Measurements from ENCODE around the gene ATRIP.

The ATRIP gene

DNA sequence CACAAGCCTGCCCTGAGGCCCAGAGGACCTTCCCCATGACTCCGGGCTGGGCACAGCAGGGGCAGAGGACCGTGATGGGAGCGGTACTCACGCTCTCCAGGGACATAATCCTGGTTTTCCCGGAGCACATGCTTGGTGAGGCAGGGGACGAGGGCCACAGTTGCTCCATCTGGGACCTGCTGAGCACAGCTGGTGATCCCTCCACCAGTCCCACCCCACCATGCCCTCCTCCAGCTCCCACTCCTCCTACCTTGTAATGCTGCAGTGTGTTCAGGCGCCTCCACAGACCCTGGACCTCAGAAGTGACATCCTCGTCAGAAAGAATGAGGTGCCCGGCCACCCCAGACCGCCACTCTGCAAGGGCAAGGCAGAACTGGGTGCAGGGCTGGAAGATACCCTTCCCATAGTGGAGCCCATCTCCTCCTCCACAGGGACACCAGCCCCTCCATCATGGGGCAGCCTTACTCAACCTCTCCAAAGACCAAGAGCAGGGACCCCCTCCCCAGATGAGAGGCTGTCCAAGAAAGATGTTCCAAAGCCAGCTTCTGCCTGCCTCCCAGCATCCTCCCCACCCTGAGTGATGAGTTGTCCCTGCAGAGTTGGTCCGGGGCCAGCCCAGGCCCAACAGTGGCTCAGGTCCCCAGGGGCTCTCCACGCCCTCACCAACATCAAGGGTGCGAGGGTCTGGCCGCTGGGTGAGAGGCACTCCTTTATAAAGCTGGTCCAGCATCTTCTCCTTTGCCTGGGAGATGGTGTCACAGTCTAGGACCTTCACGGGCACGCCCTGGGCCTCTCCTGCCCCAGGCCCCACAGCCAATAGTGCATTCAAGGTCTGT lies 36.1 kb upstream of the ATRIP start:
- no peak for DNase-seq

DNA sequence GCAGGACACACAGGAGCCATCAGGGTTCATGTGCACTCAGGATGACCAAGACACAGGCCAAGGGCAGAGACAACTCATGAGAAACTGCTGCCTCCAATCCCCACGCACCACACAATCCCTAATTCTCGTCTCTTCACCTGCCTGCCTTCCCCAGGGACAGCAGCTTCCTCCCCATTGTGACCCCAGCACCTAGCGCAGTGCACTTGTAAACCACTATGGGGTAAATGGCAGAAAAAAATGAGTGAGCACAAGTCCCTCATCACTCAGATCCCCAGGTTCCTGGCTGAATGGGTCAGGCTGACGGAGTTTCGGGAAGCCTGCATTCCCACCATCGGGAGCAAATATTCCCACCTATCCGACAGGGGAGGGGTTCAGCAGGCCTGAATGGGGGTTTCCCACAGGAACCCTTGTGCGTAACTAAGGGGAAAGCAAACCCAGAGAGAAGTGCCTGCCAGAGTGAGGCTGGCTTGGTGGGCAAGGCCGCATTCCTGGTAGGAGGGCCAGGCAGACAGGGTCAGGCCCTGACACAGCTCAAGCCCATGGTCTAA lies 35.4 kb upstream of the ATRIP start:
- DNase-seq = no peak

- DNase-seq = no peak
Observed at GRCh38 chr3:48411606-48412374, 34.7 kb upstream of the ATRIP start.

DNA sequence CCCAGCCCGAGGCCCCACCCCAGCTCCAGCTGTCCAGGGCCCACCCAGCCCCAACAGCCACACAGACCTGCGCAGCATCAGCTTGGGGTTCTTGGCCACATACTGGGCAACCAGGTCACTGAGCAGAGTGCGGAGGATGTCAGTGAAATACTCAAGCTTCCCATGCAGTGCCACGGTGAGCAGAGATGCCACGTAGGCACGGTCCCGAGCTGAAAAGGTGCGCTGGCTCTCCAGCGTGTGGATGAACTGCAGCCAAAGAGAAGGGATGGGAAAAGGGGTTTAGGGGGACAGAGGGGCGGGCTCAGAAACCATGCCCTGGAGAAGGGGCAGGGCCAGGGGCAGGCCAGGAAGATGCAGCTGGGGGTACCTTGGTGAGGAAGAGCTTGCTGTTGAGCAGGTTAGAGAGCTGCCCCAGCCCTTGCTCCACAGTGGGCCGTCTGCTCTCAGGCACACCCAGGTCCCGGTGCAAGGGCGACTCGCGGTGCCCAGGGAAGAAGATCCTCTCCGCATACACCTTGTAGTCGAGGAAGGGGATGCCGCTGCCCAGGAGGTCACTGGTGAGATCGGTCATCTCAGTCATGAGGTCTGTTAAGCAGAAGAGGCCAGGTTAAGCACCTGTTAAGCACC lies 34.0 kb upstream of the ATRIP start:
- no peak for DNase-seq

DNA sequence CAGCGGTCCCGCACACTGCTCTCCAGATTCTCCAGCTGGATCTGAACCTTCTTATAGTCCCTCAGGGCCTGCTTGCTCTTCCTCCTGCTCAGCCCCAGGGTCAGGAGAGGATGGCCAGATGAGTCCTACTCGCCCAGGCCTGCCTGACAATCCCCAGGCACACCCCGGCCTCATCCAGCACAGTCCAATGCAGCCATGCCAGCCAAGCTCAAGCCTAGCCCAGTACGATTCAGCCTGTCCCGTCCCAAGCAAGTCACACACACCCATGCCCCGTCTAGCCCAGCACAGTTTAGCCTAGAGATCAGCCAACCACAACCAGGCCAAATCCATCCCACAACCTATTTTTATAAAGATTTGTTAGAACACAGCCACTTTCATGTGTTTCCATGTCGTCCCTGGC lies 33.5 kb upstream of the ATRIP start:
- DNase-seq = no peak

DNA sequence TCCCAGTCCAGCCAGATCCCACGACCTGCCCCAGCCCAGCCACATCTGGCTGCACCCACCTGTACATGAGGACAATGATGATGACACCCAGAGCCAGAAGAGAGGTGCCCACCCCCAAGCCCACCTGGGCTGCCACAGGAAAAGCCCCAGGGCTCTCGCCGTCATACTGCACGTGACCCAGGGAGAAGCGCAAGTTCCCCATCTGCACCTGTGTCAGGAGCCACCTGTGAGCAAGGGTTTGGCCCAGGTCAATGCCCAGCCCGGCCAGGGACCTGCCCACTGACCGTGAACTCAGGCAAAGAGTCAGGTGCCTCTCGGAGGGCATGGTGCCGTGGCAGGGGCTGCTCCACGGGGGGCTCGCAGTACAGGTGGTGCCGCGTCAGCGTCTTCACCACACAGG lies 32.9 kb upstream of the ATRIP start:
- no peak for DNase-seq

GRCh38 chr3:48414376-48415250 lies 31.9 kb upstream of the ATRIP start:
- no peak for DNase-seq

DNA sequence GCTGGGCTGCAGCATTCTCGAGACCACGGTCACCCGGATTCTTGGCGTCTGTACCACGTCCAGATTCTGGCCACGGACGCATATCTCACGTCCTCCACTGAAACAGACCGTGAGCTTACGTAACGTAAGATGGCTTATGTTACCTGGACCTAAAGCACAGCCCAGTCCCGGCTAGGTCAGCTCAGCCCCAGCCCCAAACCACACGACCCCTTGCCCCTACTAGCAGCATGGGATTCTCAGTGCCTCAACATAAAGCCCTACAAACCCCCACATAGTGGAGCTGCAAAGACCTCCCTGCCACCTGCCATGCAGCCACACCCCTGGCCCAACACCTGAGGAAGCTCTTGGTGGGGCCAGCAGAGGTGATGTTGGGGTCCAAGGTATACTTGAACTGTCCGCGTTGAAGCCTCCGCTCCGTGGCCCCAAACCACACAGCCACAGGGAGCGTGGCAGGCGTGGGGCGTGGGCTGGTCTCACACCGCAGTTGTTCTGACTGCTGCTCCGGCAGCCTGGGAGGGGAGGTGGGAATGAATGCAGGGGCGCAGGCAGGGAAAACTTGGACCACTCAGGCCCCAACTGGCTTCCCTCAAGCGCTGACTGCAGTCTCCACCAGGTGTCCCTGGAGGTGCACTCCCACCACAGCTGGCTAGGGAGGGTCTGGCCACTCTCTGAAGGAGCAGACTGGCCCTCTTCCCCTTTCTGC lies 31.1 kb upstream of the ATRIP start:
- no peak for DNase-seq

- DNase-seq = no peak
Observed at GRCh38 chr3:48416091-48416505, 30.4 kb upstream of the ATRIP start.

GRCh38 chr3:48416546-48416945 lies 30.0 kb upstream of the ATRIP start:
- DNase-seq = no peak

- no peak for DNase-seq
Observed at GRCh38 chr3:48417529-48418108, 28.9 kb upstream of the ATRIP start.

DNA sequence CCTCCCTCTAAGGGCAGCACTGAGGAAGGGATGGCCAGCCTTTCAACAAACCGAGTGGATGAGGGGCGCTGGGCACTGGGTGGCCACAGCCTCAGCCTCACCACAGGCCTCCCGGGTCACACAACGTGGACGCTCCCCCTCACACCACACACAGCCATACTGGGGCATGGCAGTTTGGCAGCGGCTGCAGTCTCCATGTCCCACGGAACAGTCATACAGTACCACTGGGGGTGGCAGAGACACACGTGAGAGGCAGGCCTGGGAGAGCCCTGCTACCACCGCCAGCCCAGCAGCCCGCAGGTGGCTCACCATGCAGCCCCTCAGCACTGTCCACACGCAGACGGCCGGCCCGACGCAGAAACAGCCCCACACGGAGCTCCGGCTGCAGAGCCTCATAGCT lies 28.4 kb upstream of the ATRIP start:
- DNase-seq = no peak

DNA sequence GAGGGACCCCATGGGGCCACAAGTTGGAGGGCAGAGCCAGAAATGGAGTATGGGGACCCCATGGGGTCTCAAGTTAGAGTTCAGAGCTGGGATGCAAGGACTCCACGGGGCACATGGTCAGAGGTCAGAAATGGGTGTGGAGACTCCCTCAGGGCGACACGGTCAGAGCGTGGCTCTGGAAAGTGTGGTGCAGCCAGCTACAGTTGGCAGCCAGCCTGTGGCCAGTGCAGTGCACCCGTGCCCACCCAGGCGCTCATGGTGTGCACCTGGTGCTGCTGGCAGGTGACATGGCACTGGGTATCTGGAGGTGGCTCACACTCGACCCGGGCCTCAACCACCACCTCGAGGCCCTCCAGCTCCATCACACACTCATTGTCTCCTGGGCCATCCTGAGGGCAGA lies 27.9 kb upstream of the ATRIP start:
- DNase-seq = no peak

DNA sequence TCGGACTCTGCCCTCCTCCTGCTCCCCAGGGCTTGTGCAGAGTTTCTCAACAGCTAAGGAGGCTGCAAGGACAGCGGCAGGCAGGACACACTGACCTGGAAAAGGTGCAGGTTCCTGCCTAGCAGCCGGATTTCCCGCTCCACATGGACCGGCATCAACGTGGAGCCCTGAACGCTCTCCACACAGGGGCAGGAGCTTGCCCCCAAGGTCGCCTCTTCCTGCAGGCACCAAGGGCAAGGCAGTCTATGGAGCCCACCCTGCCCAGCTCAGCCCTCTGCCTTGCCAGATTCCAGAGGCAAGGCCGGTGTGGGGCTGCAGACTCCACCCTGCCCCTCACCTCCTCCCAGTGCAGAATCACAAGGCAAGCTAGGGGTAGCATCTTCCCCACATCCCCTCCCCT lies 27.4 kb upstream of the ATRIP start:
- no peak for DNase-seq

DNA sequence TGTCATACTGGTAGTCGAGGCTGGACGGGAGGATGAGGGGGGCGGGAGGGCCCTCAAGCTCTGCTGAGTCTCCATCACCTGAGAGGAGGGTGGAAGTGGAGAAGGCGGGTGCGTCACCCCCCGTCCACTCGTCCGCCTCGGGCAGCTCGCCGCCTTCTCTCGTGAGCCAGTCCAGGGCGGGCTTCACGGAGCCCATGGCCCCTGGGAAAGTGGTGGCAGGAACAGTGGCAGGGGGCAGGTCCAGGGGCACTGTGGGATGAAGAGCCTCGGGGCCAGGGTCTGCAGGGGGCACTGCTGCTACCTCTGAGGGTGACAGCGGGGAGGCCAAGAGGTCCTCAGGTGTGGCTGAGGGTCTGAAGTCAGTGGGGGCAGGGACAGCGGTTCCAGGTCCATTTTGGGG lies 26.9 kb upstream of the ATRIP start:
- DNase-seq = no peak

- DNase-seq = no peak
Observed at GRCh38 chr3:48420561-48420960, 26.0 kb upstream of the ATRIP start.

GRCh38 chr3:48422272-48422671 lies 24.3 kb upstream of the ATRIP start:
- no peak for DNase-seq

- DNase-seq = no peak
Observed at GRCh38 chr3:48422681-48423080, 23.9 kb upstream of the ATRIP start.

GRCh38 chr3:48423241-48423882 lies 23.2 kb upstream of the ATRIP start:
- DNase-seq = no peak

- no peak for DNase-seq
Observed at GRCh38 chr3:48423883-48424695, 22.4 kb upstream of the ATRIP start.
